ENCODE results near the gene CHST3.

Gene CHST3

GRCh38 chr10:72014197-72014596 is 50.0 kb downstream of the CHST3 start:
- DNase-seq (ENCODE audit: low read depth), result no peak
- TF ChIP-seq, protein P1, sequence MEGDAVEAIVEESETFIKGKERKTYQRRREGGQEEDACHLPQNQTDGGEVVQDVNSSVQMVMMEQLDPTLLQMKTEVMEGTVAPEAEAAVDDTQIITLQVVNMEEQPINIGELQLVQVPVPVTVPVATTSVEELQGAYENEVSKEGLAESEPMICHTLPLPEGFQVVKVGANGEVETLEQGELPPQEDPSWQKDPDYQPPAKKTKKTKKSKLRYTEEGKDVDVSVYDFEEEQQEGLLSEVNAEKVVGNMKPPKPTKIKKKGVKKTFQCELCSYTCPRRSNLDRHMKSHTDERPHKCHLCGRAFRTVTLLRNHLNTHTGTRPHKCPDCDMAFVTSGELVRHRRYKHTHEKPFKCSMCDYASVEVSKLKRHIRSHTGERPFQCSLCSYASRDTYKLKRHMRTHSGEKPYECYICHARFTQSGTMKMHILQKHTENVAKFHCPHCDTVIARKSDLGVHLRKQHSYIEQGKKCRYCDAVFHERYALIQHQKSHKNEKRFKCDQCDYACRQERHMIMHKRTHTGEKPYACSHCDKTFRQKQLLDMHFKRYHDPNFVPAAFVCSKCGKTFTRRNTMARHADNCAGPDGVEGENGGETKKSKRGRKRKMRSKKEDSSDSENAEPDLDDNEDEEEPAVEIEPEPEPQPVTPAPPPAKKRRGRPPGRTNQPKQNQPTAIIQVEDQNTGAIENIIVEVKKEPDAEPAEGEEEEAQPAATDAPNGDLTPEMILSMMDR (conservative IDR thresholded peaks at IDR 0.05; ENCODE audit: low read depth, low read length), result no peak
- no peak overlapping the region for H3K4me3 ChIP-seq (ENCODE audit: low read length)

- no peak for DNase-seq (ENCODE audit: low read depth)
- TF ChIP-seq, protein P1 (conservative IDR thresholded peaks at IDR 0.05; ENCODE audit: low read depth, low read length), result no peak
Measured at GRCh38 chr10:72014785-72015480, 50.7 kb downstream of the CHST3 start.

DNA sequence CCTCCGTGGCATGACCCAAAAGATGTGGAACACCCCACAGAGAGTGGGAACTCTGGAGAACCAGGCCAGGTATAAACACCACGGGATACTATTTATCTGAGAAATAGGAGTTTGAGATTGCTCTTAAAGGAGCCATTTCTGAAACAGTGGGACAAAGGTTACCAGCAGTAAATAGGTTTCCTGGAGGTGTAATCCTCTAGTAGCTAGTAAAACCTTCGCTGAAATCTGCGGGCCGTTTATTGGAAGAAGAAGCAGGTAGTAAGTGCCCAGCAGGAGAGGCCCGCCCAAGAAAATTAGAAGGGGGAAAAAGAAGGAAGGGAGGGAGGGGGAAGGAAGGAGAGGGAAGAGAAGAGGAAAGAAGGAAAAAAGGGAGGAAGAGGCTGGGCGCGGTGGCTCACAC is 51.6 kb downstream of the CHST3 start:
- no peak overlapping the region for H3K4me3 ChIP-seq (ENCODE audit: low read length)
- TF ChIP-seq, protein P1 (conservative IDR thresholded peaks at IDR 0.05; ENCODE audit: low read depth, low read length), result no peak
- no peak for DNase-seq (ENCODE audit: low read depth)

More at GRCh38 chr10:72014785-72015480, 50.7 kb downstream of the CHST3 start:
- no peak overlapping the region for H3K4me3 ChIP-seq (ENCODE audit: low read length)

DNA sequence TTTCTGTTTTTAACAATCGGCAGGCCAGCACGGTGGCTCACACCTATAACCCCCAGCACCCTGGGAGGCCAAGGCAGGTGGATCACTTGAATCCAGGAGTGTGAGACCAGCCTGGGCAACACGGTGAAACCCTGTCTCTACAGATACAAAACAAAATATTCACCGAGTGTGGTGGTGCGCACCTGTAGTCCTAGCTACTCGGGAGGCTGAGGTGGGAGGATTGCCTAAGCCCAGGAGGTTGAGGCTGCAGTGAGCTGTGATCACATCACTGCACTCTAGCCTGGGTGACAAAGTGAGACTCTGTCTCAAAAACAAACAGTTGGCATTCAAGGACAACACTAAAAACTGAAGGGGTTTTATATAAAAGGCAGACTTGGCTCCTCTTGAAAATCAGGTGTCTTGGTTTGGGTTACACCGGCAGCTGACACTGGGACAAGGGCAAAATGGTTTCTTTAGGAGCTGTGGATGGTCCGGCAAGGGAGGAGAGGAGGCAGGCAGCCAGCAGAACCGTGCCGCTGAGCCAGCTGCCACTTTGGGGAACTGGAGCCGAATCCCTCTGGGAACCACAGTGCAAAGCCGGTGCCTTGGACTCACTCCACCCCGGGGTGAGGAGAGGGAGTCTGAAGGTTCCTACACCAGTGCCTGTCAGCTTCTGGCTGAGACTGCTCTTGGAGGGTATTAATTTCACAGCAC is 52.6 kb downstream of the CHST3 start:
- H3K4me3 ChIP-seq (ENCODE audit: low read length), result no peak overlapping the region

DNA sequence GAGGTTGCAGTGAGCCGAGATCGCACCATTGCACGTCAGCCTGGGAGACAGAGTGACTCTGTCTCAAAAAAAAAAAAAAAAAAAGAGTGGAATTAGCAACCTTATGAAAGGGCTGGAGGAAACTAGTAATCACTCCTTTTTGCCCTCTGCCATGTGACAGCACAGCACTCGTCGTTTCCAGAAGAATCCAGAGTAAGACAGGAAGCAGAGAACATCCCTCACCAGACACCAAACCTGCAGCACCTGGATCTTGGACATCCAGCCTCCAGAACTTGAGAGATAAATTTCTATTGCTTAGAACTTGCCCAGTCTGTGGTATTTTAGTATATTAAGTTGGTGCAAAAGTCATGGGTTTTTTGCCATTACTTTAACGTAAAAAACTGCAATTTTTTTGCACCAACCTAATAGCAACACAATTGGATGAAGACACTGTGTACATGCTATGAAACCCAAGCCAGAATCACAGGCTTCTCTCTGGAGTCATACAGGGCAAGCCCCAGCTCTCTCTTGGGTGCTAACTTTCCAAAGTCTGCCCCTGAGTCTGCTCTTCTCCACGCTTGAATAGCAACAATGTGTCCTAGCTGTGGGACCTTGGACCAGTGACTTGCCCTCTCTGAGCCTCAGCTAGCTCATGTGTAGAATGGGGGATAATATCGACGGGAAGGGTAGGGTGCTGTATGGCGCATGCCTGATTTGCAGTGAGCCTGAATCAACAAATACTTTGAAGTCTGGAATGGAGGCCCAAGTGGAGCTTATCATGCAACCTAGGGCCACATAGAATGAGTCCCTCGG is 55.1 kb downstream of the CHST3 start:
- TF ChIP-seq, protein P1 (conservative IDR thresholded peaks at IDR 0.05; ENCODE audit: low read depth, low read length), result no peak
- H3K4me3 ChIP-seq (ENCODE audit: low read length), result no peak overlapping the region
- DNase-seq (ENCODE audit: low read depth), result no peak

More for the DNA sequence above, 52.6 kb downstream of the CHST3 start:
- TF ChIP-seq, protein P1 (conservative IDR thresholded peaks at IDR 0.05; ENCODE audit: low read depth, low read length), result no peak
- no peak for DNase-seq (ENCODE audit: low read depth)

GRCh38 chr10:72020914-72021809 is 57.0 kb downstream of the CHST3 start:
- TF ChIP-seq, protein P1 (conservative IDR thresholded peaks at IDR 0.05; ENCODE audit: low read depth, low read length), result no peak
- DNase-seq (ENCODE audit: low read depth), result no peak
- no peak overlapping the region for H3K4me3 ChIP-seq (ENCODE audit: low read length)

Data from retinal pigment epithelial cell (primary cell).